HEK293T (cell line): ENCODE results near the gene PDE4B.
"Not testable (repeated sequence)": the region's sequence is repeated elsewhere in the genome, so short reads cannot be mapped to it uniquely, and the experiment has no call there.

Experiments used
- CTCF ChIA-PET: fragments of 350-600 bp; formaldehyde crosslinking; extraction: SDS; loops from one replicate; lab custom pipeline; 2021; ENCODE audit warnings: antibody characterized with exemption, inconsistent platforms; lab: Yijun Ruan, JAX
- POLR2A ChIA-PET: fragments of 350-600 bp; formaldehyde crosslinking; extraction: SDS; loops from one replicate; lab custom pipeline; 2020; ENCODE audit warnings: antibody characterized with exemption, inconsistent platforms; lab: Yijun Ruan, JAX
- DNase-seq: peaks from one replicate; pipeline ENCODE4 v3.0.0; 2012; ENCODE audit warnings: mixed read lengths; ENCODE audit errors: extremely low spot score
- ARNT ChIP-seq: fragments of 450-650 bp; IDR thresholded peaks from 2 replicates; pipeline ENCODE4 v1.6.1; 2017; ENCODE audit warnings: mild to moderate bottlenecking
- BHLHE40 ChIP-seq: fragments of 450-650 bp; IDR thresholded peaks from 2 replicates; pipeline ENCODE4 v1.6.1; 2016; ENCODE audit warnings: mild to moderate bottlenecking, moderate library complexity, borderline replicate concordance
- CTBP1 ChIP-seq: fragments of 450-650 bp; IDR thresholded peaks from 2 replicates; pipeline ENCODE4 v1.6.1; 2016; ENCODE audit warnings: borderline replicate concordance
- ELF4 ChIP-seq: fragments of 450-650 bp; IDR thresholded peaks from 2 replicates; pipeline ENCODE4 v1.6.1; 2017; ENCODE audit warnings: antibody characterized with exemption
- FOXA1 ChIP-seq: fragments of 450-650 bp; IDR thresholded peaks from 2 replicates; pipeline ENCODE4 v1.6.1; 2016; ENCODE audit warnings: mild to moderate bottlenecking
- FOXK2 ChIP-seq: fragments of 450-650 bp; IDR thresholded peaks from 2 replicates; pipeline ENCODE4 v1.6.1; 2016; ENCODE audit warnings: mild to moderate bottlenecking
- FOXM1 ChIP-seq: fragments of 450-650 bp; IDR thresholded peaks from 2 replicates; pipeline ENCODE4 v1.6.1; 2017; ENCODE audit warnings: mild to moderate bottlenecking, borderline replicate concordance
- HDGF ChIP-seq: fragments of 450-650 bp; IDR thresholded peaks from 2 replicates; pipeline ENCODE4 v1.6.1; 2017; ENCODE audit warnings: antibody characterized with exemption, borderline replicate concordance
- L3MBTL2 ChIP-seq: fragments of 450-650 bp; conservative IDR thresholded peaks from 2 replicates; pipeline ENCODE4 v1.6.1; 2016; ENCODE audit warnings: mild to moderate bottlenecking
- LEF1 ChIP-seq: fragments of 450-650 bp; IDR thresholded peaks from 2 replicates; pipeline ENCODE4 v1.6.1; 2017; ENCODE audit warnings: mild to moderate bottlenecking, borderline replicate concordance
- NFRKB ChIP-seq: fragments of 450-650 bp; IDR thresholded peaks from 2 replicates; pipeline ENCODE4 v1.6.1; 2016; ENCODE audit warnings: mild to moderate bottlenecking, moderate library complexity
- PKNOX1 ChIP-seq: fragments of 450-650 bp; IDR thresholded peaks from 2 replicates; pipeline ENCODE4 v1.6.1; 2016
- SP1 ChIP-seq: fragments of 450-650 bp; IDR thresholded peaks from 2 replicates; pipeline ENCODE4 v1.6.1; 2017
- SUZ12 ChIP-seq: fragments of 450-650 bp; IDR thresholded peaks from 2 replicates; pipeline ENCODE4 v1.6.1; 2016; ENCODE audit warnings: mild to moderate bottlenecking
- TARDBP ChIP-seq: fragments of 450-650 bp; IDR thresholded peaks from 2 replicates; pipeline ENCODE4 v1.6.1; 2016
- ZNF384 ChIP-seq: fragments of 450-650 bp; IDR thresholded peaks from 2 replicates; pipeline ENCODE4 v1.6.1; 2016

PDE4B gene

GRCh38 chr1:66401244-66401643, 608.5 kb downstream of the PDE4B start:
- TF ChIP-seq FOXM1 (no peak), CTBP1 (no peak), ZNF384 (no peak), ELF4 (no peak), SP1 (no peak), FOXA1 (no peak), NFRKB (no peak), LEF1 (no peak), PKNOX1 (no peak), L3MBTL2 (no peak), TARDBP (no peak), HDGF (no peak), BHLHE40 (no peak), SUZ12 (no peak), ARNT (no peak), FOXK2 (no peak)
- ChIA-PET POLR2A (no interaction called here), CTCF (no interaction called here)
- DNase-seq, result no peak

- POLR2A ChIA-PET, result no interaction called here
- CTCF ChIA-PET, result no interaction called here
- DNase-seq, result no peak
These were observed 609.5 kb downstream of the PDE4B start for GRCh38 chr1:66402194-66402593.

GRCh38 chr1:66403007-66403731, 610.5 kb downstream of the PDE4B start:
- POLR2A ChIA-PET, result no interaction called here
- TF ChIP-seq ZNF384, result no peak
- TF ChIP-seq L3MBTL2, result no peak
- no peak for TF ChIP-seq HDGF
- TF ChIP-seq PKNOX1, result no peak
- no peak for TF ChIP-seq NFRKB
- TF ChIP-seq FOXK2, result no peak
- CTCF ChIA-PET, result no interaction called here
- DNase-seq, result no peak

More at GRCh38 chr1:66402194-66402593, 609.5 kb downstream of the PDE4B start:
- no peak for TF ChIP-seq PKNOX1

GRCh38 chr1:66405061-66405460, 612.4 kb downstream of the PDE4B start:
- CTCF ChIA-PET, result no interaction called here
- no peak for TF ChIP-seq ARNT
- no peak for TF ChIP-seq HDGF
- TF ChIP-seq ELF4, result no peak
- TF ChIP-seq BHLHE40, result no peak
- TF ChIP-seq PKNOX1, result no peak
- no peak for TF ChIP-seq FOXA1
- TF ChIP-seq SUZ12, result no peak
- no peak for TF ChIP-seq NFRKB
- DNase-seq, result no peak
- POLR2A ChIA-PET, result no interaction called here

- DNase-seq, POLR2A ChIA-PET, CTCF ChIA-PET: not testable (repeated sequence)
These were observed 618.8 kb downstream of the PDE4B start for GRCh38 chr1:66411449-66411848.

GRCh38 chr1:66412704-66413103, 620.0 kb downstream of the PDE4B start:
- ChIA-PET POLR2A (no interaction called here), CTCF (interaction anchor here (0.8 kb wide), 1 partner anchor 24 kb away, joined by 3 read pairs; no protein-coding TSS in a partner anchor)
- TF ChIP-seq PKNOX1 (no peak), L3MBTL2 (no peak), FOXK2 (no peak), NFRKB (no peak), HDGF (no peak), ARNT (no peak), FOXM1 (no peak), ZNF384 (no peak)
- DNase-seq, result no peak
